Measurements from ENCODE around the gene TSPAN9. TPM values are rescaled to one million over a fixed set of nuclear protein-coding genes. Genes with fewer than 3 reads are reported as not detected.

Gene TSPAN9
- total RNA-seq, 1 experiment from 2014 or later: 11.0 TPM

DNA sequence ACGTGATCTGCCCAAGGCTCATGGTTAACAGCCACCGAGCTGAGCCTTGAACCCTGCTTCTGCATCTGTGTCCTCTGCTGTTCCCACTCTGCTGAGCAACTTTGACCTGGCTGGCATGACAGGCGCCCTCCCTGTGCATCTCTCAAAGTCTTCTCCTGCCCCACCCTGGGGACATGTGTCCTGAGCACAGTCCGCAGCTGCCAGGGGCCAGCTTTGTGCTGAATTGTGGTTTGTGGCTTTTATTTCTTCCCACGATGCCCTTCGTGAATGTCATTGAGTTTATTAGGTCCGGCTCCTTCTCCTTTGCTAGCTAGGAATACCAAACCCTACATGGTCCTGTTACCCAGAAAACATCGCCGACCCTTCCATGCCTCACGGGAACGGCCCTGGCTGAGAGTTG, 161.0 kb downstream of the TSPAN9 start:
- in situ Hi-C loops (cut with HindIII; ENCODE audit: low pct_unique_long_range_greater_than_20kb, low sequenced_read_pairs): no loop called here
- DNase-seq (ENCODE audit: low read depth): no peak

DNA sequence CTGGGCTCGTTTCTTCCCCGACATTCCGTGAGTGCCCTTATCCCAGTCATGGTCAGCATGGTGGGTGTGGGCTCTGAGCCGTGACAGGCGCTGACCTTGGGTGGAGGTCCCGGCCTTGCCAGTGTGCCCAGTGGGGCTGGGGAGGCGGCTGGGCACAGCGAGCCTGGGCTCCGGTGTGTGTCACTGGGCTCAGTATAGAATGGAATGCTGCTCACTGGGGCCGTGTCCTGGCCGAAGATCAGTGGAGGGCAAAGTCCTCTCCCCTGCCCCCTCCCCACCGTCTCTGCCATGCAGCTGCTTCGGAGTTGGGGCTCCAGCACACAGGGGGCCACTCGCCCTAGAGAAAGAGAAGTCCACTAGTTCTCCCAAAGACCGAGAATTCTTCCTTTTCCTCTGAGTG, 164.4 kb downstream of the TSPAN9 start:
- DNase-seq (ENCODE audit: low read depth): no peak

DNA sequence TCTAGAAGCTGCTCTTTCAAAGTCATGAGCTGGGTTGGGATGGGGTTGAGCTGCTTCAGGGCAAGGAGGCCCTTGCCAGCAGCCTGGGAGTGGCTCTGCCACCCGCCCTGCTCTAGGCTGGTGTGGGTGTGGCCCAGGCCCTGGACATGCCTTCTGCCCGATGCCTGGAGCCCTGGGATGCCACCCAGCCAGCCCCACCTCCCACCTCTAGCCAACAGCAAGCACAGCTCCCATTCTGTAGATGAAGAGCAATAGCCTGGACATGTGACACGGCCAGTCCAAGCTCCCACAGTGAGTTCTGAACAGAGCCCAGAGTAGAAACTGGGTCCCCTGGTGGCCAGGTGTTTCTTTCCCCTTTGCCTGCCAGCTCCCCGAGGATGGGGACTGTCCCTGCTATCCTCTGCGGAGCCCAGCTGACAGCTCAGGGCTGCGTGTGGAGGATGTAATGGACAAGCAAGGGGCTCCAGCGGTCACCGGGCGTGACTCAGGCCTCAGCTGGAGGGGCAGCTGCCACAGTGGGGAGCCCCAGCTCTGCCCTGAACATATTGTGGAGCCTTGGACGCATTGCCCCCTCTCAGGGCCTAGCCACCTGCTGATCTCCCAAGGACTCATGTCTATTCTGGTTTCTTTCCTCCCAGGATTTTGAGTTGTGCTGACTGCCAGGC, 165.2 kb downstream of the TSPAN9 start:
- DNase-seq (ENCODE audit: low read depth): no peak
- in situ Hi-C loops (cut with HindIII; ENCODE audit: low pct_unique_long_range_greater_than_20kb, low sequenced_read_pairs): no loop called here

More for the DNA sequence above, 164.4 kb downstream of the TSPAN9 start:
- in situ Hi-C loops (cut with HindIII; ENCODE audit: low pct_unique_long_range_greater_than_20kb, low sequenced_read_pairs): no loop called here

DNA sequence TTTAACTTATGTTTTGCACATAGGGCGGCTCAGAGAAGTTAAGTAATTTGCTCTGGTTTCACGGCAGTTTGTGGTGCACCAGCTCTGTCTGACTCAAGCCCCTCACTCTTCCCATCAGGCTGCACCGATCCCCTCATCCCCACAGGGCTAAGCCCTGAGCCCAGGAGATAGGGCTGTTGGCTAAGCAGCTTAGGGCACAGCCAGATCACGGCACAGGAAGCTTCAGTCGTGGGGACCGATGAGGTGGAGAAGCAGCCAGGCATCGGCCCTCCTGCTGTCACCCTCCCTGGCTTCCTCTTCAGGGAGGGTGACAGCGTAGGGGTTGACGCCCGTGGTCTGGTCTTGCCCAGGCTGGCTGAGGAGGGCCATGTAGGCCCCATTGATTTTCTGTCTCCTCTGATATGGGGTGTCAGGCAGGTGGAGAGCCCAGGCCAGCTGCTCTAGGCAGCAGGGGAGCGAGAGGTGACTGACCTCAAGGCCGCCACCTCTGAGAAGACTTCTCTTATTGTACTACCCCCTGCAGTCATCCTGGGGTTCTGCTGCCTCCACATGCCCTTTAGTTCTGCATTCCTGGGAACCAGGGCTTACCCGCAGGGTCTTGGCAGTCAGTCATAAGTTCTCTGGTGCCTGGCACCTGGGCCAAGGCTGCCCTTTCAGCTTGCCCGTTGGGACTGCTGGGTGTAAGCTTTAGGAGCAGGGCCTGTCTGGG, 166.4 kb downstream of the TSPAN9 start:
- in situ Hi-C loops (cut with HindIII; ENCODE audit: low pct_unique_long_range_greater_than_20kb, low sequenced_read_pairs): no loop called here
- no peak for DNase-seq (ENCODE audit: low read depth)

DNA sequence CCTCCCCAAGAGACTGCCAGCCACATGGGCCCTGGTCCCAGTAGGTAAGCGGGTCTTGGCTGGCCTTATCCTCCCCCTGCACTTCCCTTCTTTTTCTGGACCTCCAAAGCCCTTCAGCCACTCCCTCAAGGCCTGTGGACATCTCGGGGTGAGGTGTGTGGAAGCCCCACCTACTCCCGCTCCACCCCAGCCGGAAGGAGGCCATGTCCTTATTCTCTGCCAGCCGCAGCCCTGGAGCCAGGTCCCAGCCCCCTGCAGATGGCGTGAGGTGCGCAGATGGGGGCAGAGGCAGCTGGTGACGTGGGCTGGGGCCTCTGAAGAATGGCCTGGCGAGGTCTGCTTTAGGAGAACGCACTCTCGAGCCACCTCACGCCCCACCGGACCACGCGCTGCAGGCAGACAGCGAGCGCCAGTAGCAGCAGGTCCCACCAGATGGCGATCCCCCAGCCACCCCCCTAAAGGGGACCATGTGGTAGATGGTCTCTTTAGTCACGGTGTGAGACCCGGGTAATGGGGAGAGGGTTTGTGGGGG, 167.1 kb downstream of the TSPAN9 start:
- DNase-seq (ENCODE audit: low read depth): no peak
- in situ Hi-C loops (cut with HindIII; ENCODE audit: low pct_unique_long_range_greater_than_20kb, low sequenced_read_pairs): no loop called here

DNA sequence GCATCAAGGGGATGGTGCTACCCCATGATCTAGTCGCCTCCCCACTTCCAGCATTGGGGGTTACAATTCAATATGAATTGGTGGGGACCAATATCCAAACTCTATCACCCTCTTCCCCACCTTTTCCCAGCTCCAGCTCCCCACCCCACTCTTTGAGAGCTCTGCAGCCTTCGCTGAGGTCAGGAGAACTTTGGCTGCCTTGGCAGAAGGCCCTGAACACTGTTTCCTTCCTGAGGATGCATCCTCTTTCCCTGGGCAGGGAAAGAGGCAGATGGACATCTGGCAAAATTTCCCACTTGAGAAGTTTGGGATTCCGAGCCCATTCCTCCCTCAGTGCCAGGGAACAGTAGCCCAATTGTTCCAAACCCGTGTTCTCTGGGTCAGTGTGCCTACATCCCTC, 169.1 kb downstream of the TSPAN9 start:
- DNase-seq (ENCODE audit: low read depth): no peak
- in situ Hi-C loops (cut with HindIII; ENCODE audit: low pct_unique_long_range_greater_than_20kb, low sequenced_read_pairs): no loop called here

DNA sequence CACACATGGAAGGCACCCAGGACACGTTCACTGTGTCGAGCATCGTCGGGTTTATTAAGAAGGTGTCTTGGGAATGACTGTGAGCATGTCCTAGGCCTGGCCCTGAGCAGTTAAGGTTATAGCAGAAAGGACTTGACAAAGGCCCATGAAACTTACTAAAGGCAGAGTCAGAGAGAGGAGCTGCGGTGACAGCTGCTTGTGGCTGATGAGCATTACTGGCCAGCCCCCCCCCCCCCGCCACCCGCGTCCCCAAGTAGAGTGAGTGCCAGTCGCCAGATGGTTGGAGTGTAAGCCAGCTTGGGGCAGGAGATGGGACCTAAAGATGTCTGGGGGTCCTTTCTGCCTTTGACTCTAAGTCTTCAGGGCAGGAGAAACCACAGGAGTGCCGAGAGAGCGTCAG, 169.9 kb downstream of the TSPAN9 start:
- no peak for DNase-seq (ENCODE audit: low read depth)
- in situ Hi-C loops (cut with HindIII; ENCODE audit: low pct_unique_long_range_greater_than_20kb, low sequenced_read_pairs): no loop called here

DNA sequence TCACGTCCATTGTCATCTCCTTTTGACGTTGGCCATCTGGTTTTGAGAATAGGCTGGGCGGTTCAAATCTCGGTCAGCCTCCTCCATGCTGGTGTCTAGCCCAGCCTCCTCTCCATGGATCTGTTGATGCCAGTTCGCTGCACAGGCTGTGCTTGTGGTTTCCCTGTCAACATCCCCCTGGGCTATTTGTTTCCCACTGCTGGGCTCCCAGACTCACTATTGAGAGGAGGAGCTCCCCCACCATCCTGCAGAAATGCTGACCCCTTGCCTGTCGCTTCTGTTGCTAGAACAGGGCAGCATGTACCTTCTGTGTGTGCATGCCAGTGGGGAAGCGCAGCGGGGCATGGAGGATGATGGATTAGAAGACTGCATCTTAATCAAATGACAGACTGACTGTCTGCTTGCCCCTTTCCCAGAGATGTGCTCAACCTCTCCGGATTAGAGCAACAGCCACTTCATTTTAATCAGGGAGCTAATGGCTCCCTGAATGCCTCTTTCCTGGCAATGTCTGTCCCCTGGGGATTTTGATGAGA, 170.5 kb downstream of the TSPAN9 start:
- DNase-seq (ENCODE audit: low read depth): no peak
- in situ Hi-C loops (cut with HindIII; ENCODE audit: low pct_unique_long_range_greater_than_20kb, low sequenced_read_pairs): no loop called here

DNA sequence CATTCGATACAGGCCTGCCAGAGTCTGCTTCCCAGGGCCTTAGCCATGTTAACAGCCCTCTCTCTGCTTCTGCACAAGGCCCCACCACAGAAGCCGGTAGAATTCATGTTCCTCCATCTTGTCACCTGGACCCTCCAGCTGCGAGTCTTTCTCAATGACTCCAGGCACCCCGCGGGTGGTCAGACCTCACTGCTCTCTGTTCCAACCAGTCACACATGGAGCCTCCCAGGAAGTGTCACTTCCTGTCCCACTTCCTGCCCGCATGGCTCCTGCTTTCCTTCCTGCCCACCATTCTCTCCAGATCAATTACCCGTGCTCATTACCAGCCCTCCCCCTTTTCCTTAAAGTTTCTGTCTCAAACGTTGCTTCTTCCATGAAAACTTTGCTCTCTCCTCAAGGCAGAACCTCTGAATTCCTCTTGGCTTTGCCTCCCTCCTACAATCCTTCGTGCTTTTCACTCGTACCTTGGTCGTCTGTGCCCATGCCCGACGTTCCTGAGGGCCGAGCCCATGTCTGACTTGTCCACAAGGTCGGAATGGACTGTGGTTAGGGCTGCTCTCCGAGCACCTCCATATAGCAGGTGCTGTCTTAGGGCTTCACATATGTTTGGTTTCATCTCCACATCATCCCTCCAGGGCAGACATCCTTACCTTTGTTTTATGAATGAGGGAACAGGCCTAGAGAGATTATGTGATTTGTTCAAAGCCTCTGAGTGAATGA, 172.1 kb downstream of the TSPAN9 start:
- in situ Hi-C loops (cut with HindIII; ENCODE audit: low pct_unique_long_range_greater_than_20kb, low sequenced_read_pairs): no loop called here

DNA sequence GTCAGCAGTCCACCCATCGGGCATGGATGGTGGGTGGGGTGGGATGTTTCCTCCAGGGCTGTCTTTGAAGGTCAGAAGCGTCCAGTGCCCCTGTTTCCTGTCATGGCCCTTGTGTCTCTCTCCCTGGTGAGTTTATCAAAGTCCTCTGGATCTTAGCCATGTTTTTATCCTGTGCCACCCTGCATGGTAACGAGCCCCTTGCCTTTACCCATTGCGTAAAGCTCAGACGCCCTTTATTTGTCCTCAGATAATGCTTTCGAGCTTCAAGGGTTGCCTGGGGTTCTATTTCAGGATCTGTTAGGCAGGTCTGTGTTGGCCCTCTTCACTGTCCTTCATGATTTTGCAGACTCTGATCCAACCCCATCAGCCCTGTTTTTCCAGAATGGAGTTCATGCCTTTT, 172.9 kb downstream of the TSPAN9 start:
- DNase-seq (ENCODE audit: low read depth): no peak
- in situ Hi-C loops (cut with HindIII; ENCODE audit: low pct_unique_long_range_greater_than_20kb, low sequenced_read_pairs): no loop called here

More for the DNA sequence above, 172.1 kb downstream of the TSPAN9 start:
- DNase-seq (ENCODE audit: low read depth): no peak

DNA sequence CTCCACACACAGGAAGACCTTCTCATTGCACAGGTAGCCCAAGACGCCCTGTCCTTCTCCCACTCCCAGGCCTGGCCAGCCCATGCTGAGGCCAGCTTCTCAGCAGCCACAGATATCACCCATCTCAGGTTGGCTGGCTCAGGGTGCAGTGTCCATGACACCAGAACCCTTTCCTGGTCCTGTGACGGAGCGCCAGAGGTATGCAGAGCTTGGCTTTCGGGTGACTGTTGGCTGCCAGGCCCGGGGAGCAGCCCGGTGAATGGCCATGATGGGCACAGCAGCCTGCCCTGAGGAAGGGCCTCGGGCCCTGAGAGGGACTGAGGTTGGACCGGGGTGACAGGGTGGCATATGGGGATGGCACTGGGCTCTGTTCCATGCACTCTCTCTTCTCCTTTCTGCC, 173.4 kb downstream of the TSPAN9 start:
- no peak for DNase-seq (ENCODE audit: low read depth)
- in situ Hi-C loops (cut with HindIII; ENCODE audit: low pct_unique_long_range_greater_than_20kb, low sequenced_read_pairs): no loop called here

DNA sequence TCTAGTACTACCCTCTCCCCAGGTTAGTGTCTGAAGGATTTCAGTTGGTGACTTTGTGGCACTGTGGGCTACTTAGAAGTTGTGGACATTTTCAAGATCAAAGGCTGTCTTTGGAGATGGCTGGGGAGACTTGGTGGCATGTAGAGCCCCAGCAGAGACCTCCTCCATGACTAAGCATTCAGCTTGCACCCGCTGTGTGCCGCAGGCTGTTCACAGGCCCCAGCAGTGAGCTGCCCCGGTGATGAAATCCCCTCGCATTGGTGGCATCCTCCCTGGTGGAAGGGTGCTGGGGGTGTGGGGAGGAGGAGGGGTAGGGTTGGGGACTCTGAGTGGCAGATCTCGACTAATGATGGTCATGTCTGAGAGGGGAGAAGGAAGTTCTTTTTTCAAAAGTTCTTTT, 173.9 kb downstream of the TSPAN9 start:
- no peak for DNase-seq (ENCODE audit: low read depth)
- in situ Hi-C loops (cut with HindIII; ENCODE audit: low pct_unique_long_range_greater_than_20kb, low sequenced_read_pairs): no loop called here

DNA sequence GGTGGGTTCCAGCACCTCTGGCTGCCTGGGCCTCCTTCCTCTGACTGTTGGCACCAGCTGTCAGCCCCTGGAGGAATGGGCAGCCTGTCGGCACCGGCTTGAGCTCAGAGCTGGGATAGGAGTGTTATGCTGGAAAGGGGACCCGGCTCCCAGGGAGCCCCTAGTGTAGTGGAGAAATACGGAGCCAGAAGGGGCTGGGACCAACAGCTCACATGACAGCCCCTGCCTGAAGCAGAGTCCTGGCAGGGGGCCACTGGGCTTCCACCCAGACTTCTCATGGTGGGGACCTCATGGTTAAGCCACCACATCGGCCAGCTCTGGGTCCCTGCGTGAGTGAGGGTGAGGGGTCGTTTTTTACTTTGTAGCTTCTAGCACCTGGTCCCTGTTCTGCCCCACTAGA, 174.5 kb downstream of the TSPAN9 start:
- in situ Hi-C loops (cut with HindIII; ENCODE audit: low pct_unique_long_range_greater_than_20kb, low sequenced_read_pairs): no loop called here
- no peak for DNase-seq (ENCODE audit: low read depth)

DNA sequence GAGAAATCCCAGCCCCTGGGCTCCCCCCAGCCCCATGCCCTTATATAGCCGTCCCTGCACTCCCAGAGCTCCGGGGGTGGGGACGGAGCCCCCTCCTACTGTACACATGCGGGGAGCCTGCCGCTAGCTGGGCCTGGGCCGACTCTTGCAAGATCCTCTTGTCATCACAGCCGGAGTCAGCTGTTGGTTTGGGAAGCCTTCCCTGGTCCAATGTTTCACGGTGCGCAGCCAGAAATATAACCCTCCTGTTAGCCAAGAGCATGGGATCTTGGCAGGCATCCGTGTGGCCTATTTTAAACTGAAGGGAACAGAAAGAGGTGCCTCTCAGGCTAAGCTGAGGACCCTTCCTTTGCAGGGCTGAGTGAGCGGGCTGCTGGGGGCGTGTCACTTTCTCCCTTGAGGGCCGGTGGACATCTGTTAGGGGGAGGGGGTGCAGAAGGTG, 175.3 kb downstream of the TSPAN9 start:
- no peak for DNase-seq (ENCODE audit: low read depth)
- in situ Hi-C loops (cut with HindIII; ENCODE audit: low pct_unique_long_range_greater_than_20kb, low sequenced_read_pairs): no loop called here

DNA sequence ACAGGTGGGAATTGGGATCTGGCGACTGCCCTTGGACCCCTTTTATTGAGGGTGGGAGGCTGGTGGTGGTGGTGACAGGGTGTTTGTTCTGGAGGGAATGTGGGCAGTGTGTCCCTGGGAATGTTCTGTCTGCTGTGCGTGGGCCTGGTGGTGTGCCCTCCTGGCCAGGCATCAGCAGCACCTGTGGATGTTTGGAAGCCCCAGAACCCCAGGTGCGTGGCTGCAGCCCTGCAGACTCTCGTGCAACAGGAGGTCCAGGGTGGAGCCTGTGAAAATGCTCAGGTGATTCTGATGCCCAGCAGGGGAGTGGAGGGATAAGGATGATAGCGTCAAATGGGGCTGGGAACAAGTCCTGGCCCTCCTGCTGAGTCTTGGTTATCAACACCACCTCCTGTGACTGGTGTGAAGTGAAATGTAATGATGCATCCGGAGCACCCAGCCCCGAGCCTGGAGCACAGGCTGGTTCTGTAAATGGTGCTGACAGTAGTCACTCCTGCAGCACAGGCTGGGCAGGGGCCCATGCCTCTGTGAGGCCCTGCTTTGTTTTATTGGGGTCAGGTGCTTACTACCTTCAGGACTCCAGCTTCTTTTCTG, 176.6 kb downstream of the TSPAN9 start:
- in situ Hi-C loops (cut with HindIII; ENCODE audit: low pct_unique_long_range_greater_than_20kb, low sequenced_read_pairs): no loop called here
- DNase-seq (ENCODE audit: low read depth): no peak

DNA sequence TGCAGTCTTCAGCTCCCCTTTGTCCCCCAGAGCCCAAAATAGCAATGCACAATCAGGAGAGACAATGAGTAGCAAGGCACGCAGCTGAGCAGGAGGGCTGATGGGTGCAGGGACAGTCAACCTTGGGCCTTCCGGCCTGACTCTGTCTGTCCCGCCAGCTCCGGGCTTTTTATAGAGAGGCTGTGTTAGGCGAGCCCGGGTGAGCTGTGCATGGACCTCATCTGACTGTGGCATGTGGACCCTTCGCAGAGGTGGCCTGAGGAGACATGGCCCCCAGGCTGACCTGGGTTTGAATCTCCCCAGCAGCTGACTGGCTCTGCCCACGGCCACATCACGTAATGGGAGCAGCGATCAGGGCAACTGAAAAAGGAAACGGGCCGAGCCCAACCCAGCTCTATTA, 177.9 kb downstream of the TSPAN9 start:
- in situ Hi-C loops (cut with HindIII; ENCODE audit: low pct_unique_long_range_greater_than_20kb, low sequenced_read_pairs): no loop called here
- DNase-seq (ENCODE audit: low read depth): no peak

DNA sequence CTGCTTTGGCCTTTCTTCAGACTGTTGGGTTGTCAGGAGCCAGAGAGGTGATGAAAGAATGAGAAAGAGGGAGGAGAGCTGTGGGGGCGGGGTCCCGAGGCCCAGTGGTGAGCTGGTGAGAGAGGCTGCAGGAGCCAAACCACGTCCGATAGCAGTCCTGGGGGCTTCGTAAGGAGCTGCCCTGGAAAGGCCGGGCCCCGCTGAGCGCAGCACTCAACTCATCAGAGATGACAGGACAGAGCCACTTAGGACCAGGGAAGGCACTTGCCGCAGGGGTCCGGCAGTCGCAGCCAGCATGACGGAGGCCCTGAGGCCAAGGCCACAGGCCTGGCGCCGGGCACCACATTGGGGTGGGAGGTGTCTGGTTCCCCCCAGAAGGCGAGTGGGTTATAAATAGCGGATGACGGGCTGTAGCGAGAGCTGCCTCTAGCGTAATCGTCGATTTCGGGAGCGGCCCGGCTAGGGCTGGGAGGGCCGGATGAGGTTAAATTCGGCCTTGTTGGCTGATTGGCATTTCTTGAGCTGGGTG, 179.0 kb downstream of the TSPAN9 start:
- DNase-seq (ENCODE audit: low read depth): no peak
- in situ Hi-C loops (cut with HindIII; ENCODE audit: low pct_unique_long_range_greater_than_20kb, low sequenced_read_pairs): no loop called here

DNA sequence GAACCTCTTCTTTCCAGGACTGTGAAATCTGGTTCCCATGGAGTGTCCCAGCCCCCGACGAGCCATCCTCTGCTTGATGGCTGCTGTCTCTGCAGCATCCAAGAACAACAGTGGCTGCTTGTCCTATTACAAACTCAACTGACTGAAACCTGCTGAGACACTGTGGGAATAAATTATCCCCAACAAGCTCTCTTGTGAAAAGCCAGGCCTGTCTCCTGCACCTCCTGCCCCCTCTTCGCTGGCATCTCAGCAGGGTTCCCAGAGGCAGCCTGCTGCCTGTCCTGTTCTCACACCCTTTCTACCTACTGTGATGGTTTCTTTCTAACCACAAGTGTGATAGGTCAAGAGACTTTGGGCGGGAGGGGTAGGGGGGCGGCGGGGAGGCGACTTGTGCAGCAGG, 180.2 kb downstream of the TSPAN9 start:
- peak; percentile 37 for DNase-seq (ENCODE audit: low read depth)
- in situ Hi-C loops (cut with HindIII; ENCODE audit: low pct_unique_long_range_greater_than_20kb, low sequenced_read_pairs): no loop called here
